AG08396 (cell line): ENCODE data around the gene CAPRIN1.

Experiments
- DNase-seq: peaks from one replicate; pipeline ENCODE4 v3.0.0; 2012; ENCODE audit warnings: low spot score, mixed read lengths

CAPRIN1 gene

GRCh38 chr11:34051349-34052035 is at the start of gene CAPRIN1:
TSS of gene CAPRIN1 (plus strand) at chr11:34051731. CDS start at chr11:34052421, 690 bp downstream.
- DNase-seq = peak; percentile 96

GRCh38 chr11:34002420-34002819 is 49.1 kb upstream of the CAPRIN1 start:
- DNase-seq = no peak

- no peak for DNase-seq
Measured at GRCh38 chr11:34004236-34004635, 47.3 kb upstream of the CAPRIN1 start.

GRCh38 chr11:34006876-34007275 is 44.7 kb upstream of the CAPRIN1 start:
- DNase-seq = no peak

- no peak for DNase-seq
Measured at GRCh38 chr11:34012734-34013133, 38.8 kb upstream of the CAPRIN1 start.

GRCh38 chr11:34013898-34014571 is 37.5 kb upstream of the CAPRIN1 start:
- DNase-seq = no peak

- no peak for DNase-seq
Measured at GRCh38 chr11:34021977-34022735, 29.4 kb upstream of the CAPRIN1 start.

GRCh38 chr11:34026432-34026831 is 25.1 kb upstream of the CAPRIN1 start:
- DNase-seq = no peak

GRCh38 chr11:34027516-34028408 is 23.8 kb upstream of the CAPRIN1 start:
- DNase-seq = no peak

- peak; percentile 17 for DNase-seq
Measured at GRCh38 chr11:34028425-34028824, 23.1 kb upstream of the CAPRIN1 start.

GRCh38 chr11:34029176-34029575 is 22.4 kb upstream of the CAPRIN1 start:
- no peak for DNase-seq

GRCh38 chr11:34030382-34030781 is 21.1 kb upstream of the CAPRIN1 start:
- DNase-seq = no peak

- no peak for DNase-seq
Measured at GRCh38 chr11:34033399-34033798, 18.1 kb upstream of the CAPRIN1 start.

GRCh38 chr11:34034053-34034452 is 17.5 kb upstream of the CAPRIN1 start:
- DNase-seq = no peak

- no peak for DNase-seq
Measured at GRCh38 chr11:34036456-34036855, 15.1 kb upstream of the CAPRIN1 start.

- no peak for DNase-seq
Measured at GRCh38 chr11:34037016-34037415, 14.5 kb upstream of the CAPRIN1 start.

GRCh38 chr11:34040571-34040970 is 11.0 kb upstream of the CAPRIN1 start:
- DNase-seq = no peak

GRCh38 chr11:34044664-34045485 is 6.7 kb upstream of the CAPRIN1 start:
- peak; percentile 49 for DNase-seq

- DNase-seq = no peak
Measured at GRCh38 chr11:34049028-34049427, 2.5 kb upstream of the CAPRIN1 start.

GRCh38 chr11:34050581-34051348 is 766 bp upstream of the CAPRIN1 start:
- DNase-seq = no peak
